HG03442 (cell line): ENCODE measurements around the gene MARCHF7.
"Not testable (repeated sequence)": the region's sequence is repeated elsewhere in the genome, so short reads cannot be mapped to it uniquely, and the experiment has no call there.

Experiments
- ATAC-seq: cut with Tn5 transposase; IDR thresholded peaks from one replicate; pipeline ENCODE4 v1.9.1; 2021; ENCODE audit warnings: mild to moderate bottlenecking, moderate library complexity; ENCODE audit not compliant: unreplicated experiment

Gene MARCHF7

GRCh38 chr2:159716857-159717256 lies 4.6 kb downstream of the MARCHF7 start:
- no peak for ATAC-seq

DNA sequence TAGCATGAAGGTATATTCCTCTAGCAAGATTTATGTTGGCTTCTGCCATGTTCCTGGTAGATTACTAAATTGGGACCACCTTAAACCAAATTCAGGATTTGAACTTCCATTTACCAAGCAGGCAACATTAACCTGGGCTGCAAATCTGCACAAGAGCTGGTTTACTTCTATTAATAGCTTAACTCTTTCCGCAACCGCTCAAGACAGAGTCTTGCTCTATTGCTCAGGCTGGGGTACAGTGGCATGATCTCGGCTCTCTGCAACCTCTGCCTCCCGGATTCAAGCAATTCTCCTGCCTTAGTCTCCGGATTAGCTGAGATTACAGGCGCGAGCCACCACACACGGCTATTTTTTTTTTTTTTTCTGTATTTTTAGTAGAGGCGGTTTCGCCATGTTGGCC lies 8.4 kb downstream of the MARCHF7 start:
- ATAC-seq: no peak

DNA sequence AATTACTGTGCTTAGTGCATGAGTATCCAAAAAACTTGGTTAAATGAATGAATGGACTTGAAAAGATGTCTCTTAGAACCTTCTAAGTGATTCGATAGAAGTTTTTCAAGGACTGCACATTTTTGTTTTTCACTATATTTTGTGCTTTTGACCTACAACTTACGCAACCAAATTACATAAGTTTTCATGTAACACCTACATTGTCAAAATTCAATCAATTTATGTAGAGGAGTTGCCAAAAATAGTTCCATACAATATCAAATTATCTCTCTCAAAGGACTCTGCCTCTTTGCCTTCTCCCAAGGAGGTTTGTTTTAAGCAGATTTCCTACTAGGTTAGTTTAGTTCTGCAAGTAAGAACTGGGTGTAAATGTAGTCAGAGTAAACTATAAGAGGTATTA lies 10.3 kb downstream of the MARCHF7 start:
- ATAC-seq: no peak

GRCh38 chr2:159724795-159725572 lies 12.7 kb downstream of the MARCHF7 start:
- ATAC-seq: not testable (repeated sequence)

- no peak for ATAC-seq
These were observed 13.4 kb downstream of the MARCHF7 start for GRCh38 chr2:159725713-159726112.

GRCh38 chr2:159728629-159729028 lies 16.3 kb downstream of the MARCHF7 start:
- ATAC-seq: no peak

GRCh38 chr2:159735648-159736047 lies 23.3 kb downstream of the MARCHF7 start:
- no peak for ATAC-seq

DNA sequence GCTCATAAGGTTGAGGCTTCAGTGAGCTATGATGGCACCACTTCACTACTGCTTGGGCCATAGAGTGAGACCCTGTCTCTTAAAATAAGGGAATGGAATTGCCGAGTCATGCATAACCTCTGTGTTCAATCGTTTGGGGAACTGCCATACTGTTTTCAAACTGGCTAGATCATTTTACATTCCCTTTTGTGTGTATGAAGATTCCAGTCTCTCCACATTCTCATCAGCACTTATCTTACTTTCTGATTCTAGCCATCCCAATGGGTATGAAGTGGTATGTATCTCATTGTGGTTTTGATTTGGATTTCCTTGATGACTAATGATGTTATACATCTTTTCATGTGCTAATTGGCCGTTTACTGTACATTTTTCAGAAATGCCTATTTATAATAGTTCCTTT lies 23.7 kb downstream of the MARCHF7 start:
- no peak for ATAC-seq

- ATAC-seq: no peak
These were observed 25.1 kb downstream of the MARCHF7 start for GRCh38 chr2:159737292-159737916.

DNA sequence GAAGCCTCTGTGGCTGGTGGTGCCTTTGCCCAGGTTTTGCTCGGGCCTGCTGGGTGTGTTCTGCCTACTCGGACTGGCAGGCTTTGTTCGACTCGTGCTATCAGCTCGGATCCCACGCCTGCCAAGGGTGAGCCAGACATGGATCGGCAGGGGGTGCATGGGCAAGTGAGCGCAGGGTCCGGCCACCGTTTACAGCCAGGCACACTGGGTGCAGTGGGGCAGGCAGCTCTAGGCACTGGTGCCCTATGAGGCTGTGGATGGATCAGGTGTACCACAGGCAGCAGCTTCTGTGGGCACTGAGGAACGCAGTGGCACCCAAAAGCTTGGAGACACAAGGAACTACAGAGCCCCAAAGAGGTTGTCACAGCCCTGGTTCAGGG lies 25.6 kb downstream of the MARCHF7 start:
- no peak for ATAC-seq

GRCh38 chr2:159738509-159739390 lies 26.4 kb downstream of the MARCHF7 start:
- ATAC-seq: no peak

DNA sequence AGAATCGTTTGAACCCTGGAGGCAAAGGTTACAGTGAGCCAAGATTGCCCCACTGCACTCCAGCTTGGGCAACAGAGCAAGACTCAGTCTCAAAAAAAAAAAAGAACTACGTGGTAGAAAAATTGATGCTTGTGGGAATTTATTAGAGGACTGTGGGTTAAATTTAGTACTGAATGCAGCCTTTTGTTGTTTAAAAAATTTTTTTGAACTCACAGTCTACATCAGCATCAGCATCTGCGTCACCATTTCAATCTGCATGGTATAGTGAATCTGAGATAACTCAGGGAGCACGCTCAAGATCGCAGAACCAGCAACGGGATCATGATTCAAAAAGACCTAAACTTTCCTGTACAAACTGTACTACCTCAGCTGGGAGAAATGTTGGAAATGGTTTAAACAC lies 30.5 kb downstream of the MARCHF7 start:
- no peak for ATAC-seq

DNA sequence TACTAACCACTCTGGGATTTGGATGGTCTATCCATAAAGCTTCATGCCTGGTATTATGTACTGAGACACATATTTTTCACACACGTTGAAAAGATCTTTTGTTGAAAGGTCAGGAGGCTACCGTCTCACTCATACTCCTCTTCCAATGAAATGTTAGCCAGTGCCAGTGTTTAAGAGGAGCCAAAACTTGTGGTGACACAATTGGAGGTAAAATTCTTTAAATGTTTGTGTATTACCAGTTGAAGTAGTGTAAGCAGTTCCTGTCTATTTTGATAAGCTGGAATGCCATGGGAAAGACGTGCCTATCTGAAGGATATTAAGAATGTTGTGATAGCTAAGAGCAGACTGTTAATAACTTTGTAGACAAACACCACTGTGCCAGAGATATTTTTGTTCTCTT lies 32.1 kb downstream of the MARCHF7 start:
- ATAC-seq: no peak

- ATAC-seq: not testable (repeated sequence)
These were observed 32.9 kb downstream of the MARCHF7 start for GRCh38 chr2:159745237-159745636.

DNA sequence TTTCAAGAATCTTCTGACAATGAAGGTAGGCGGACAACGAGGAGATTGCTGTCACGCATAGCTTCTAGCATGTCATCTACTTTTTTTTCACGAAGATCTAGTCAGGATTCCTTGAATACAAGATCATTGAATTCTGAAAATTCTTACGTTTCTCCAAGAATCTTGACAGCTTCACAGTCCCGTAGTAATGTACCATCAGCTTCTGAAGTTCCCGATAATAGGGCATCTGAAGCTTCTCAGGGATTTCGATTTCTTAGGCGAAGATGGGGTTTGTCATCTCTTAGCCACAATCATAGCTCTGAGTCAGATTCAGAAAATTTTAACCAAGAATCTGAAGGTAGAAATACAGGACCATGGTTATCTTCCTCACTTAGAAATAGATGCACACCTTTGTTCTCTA lies 35.8 kb downstream of the MARCHF7 start:
- no peak for ATAC-seq

GRCh38 chr2:159750873-159751272 lies 38.6 kb downstream of the MARCHF7 start:
- no peak for ATAC-seq

DNA sequence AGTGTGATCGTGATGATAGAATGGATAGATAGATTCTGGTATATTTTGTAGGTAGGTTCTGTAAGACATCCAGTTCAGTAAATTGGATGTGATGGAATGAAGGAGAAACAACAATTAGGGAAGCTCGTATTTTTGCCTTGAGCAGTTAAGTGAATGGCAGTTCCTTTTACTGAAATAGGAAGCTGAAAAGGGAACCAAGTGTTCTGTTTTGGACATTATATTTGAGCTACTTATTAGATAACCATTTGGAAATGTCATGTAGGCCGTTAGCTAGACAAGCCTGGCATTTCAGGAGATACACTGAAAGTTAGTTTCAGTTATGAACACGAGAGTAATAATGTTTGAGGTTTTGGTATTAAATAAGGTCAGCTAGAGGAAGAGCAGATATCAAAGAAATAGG lies 41.5 kb downstream of the MARCHF7 start:
- ATAC-seq: no peak

GRCh38 chr2:159755014-159755413 lies 42.7 kb downstream of the MARCHF7 start:
- no peak for ATAC-seq

DNA sequence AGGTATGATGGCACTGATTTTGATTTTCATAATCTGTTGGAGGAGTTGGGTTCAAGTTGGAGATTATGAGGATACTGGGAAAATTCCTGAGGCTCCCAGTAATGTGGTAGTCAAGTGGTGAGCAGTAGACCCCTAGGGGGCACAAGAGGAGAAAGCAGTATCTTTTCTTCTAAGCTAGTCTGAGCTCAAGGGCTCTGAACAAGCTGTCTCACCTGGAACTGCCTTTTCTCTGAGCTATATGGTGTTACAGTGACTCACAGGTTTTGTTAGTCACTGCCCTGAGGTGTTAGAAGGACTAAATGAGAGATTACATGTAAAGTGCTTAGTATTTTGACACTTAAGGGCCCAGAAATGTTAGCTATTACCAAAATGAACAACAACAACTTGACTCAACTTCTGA lies 43.5 kb downstream of the MARCHF7 start:
- ATAC-seq: no peak

GRCh38 chr2:159758239-159758638 lies 45.9 kb downstream of the MARCHF7 start:
- no peak for ATAC-seq

DNA sequence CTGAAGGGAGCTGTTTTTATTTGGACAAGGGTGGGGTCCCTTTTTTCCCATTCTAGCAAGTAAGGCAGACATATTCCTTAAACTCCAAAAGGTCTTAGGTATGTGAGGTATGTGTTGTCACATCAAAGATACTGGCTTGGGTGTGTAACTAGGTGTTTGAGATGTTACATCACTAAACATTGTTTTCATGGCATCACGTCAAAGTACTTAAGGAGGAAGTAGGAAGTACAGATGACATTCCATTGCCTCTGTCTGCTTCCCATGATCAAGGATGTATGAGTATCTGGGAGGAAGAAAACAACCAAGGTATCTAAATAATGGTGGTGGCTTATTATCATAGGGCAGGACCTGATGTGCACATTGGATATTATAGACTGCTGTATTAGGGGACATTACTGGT lies 46.4 kb downstream of the MARCHF7 start:
- ATAC-seq: no peak

- ATAC-seq: no peak
These were observed 47.3 kb downstream of the MARCHF7 start for GRCh38 chr2:159759577-159759976.
